GM10266 (cell line): ENCODE data around the gene VAC14.

Experiments used
- DNase-seq: peaks from one replicate; pipeline ENCODE4 v3.0.0; 2012; ENCODE audit errors: extremely low spot score
- TF ChIP-seq, protein P1 (sequence below): IDR thresholded peaks from 2 replicates; pipeline ENCODE4 v1.5.1; 2012; ENCODE audit warnings: mild to moderate bottlenecking, low read depth; ENCODE audit not compliant: control insufficient read depth, insufficient read depth; ENCODE audit errors: missing control alignments

VAC14 gene

DNA sequence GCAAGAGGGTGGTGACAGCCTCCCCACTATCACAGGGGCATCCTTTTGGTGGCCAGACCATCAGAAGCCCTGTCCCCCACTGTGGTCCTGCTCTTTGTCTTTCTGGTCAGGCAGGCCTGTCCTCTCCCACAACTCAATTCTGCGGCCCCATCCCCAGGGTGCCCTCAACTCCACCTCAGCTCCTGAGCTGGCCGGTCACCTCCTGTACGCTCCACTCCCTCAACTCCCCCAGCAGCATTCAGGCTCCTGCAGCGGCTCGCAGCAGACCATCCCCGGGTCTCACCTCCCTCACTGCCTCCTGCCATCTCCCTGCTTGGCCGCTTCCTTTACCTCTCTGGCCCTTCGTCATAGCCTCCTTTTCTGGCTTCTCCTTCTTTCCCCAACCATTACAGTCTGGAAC is 71.7 kb downstream of the VAC14 start:
- TF ChIP-seq, protein P1, sequence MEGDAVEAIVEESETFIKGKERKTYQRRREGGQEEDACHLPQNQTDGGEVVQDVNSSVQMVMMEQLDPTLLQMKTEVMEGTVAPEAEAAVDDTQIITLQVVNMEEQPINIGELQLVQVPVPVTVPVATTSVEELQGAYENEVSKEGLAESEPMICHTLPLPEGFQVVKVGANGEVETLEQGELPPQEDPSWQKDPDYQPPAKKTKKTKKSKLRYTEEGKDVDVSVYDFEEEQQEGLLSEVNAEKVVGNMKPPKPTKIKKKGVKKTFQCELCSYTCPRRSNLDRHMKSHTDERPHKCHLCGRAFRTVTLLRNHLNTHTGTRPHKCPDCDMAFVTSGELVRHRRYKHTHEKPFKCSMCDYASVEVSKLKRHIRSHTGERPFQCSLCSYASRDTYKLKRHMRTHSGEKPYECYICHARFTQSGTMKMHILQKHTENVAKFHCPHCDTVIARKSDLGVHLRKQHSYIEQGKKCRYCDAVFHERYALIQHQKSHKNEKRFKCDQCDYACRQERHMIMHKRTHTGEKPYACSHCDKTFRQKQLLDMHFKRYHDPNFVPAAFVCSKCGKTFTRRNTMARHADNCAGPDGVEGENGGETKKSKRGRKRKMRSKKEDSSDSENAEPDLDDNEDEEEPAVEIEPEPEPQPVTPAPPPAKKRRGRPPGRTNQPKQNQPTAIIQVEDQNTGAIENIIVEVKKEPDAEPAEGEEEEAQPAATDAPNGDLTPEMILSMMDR = no peak
- DNase-seq = no peak

- TF ChIP-seq, protein P1 = no peak
- no peak for DNase-seq
These were observed 72.8 kb downstream of the VAC14 start for GRCh38 chr16:70728150-70728549.

GRCh38 chr16:70726892-70727361 is 74.0 kb downstream of the VAC14 start:
- DNase-seq = no peak
- TF ChIP-seq, protein P1 = no peak

- DNase-seq = no peak
- TF ChIP-seq, protein P1 = no peak
These were observed 74.8 kb downstream of the VAC14 start for GRCh38 chr16:70725912-70726828.

DNA sequence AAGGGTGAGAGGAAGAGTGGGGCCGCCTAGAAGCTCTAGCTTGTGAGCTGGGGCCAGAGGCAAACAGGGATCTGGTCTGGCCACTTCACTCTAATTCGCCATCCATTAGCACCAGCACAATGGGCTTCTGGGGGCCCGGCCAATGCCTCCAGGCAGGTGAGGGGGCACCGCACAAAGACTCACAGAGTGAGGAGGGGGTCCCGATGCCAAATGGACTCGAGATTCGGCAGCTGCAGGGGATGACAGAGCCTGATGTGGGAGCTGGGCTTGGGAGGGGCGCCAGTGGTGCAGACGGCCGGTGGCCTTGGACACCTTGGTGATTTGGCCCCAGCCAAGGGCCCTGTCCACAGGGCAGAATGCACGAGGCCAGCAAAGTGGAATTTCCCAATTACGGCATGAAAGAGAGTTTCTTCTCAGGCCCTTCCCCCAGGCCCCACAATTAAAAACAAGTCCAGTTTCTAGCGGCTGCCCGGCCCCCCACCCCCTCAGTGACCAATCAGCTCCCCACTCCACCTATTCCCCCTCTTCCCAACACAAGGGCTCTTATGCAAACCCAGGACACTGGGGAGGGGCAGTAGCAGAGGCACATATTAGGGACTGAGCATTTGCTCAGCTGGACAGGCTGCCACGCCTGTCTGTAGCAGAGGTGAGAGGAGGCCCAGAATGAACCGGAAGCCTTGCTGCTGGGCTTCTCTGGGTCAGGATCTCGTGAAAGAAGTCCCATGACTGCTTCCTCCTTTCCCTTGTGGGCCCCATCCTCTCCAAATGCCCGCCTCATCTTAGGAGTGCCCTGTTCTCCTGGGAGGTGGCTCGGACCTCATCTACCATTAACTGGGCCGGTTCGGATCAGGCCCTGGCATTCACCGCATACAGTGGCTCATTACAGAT is 75.7 kb downstream of the VAC14 start:
- no peak for DNase-seq

GRCh38 chr16:70724146-70725023 is 76.6 kb downstream of the VAC14 start:
- no peak for DNase-seq
- TF ChIP-seq, protein P1 = no peak

More for the DNA sequence above, 75.7 kb downstream of the VAC14 start:
- TF ChIP-seq, protein P1 = no peak
